Loucy (cell line): Measurements from ENCODE around the gene TMEM178B.

Source experiments
- H2AFZ ChIP-seq: fragments of 200-600 bp; sonication (generic); 2 replicates; pipeline ENCODE4 v1.6.0; 2016; ENCODE audit warnings: antibody characterized with exemption, mild to moderate bottlenecking, low read length, moderate library complexity
- H3F3A ChIP-seq: fragments of 200-600 bp; 2 replicates; pipeline ENCODE4 v1.6.0; 2016; ENCODE audit warnings: antibody characterized with exemption, low read depth, mild to moderate bottlenecking
- H3K27me3 ChIP-seq: fragments of 200-600 bp; sonication (generic); 2 replicates; pipeline ENCODE4 v1.6.1; 2014; ENCODE audit warnings: low read length, mild to moderate bottlenecking; ENCODE audit not compliant: insufficient read depth, poor library complexity, severe bottlenecking
- H3K36me3 ChIP-seq: fragments of 200-600 bp; sonication (generic); 2 replicates; pipeline ENCODE4 v1.6.1; 2016; ENCODE audit warnings: low read length; ENCODE audit not compliant: insufficient read depth
- H3K4me1 ChIP-seq: fragments of 200-600 bp; sonication (generic); 2 replicates; pipeline ENCODE4 v1.5.1; 2014; ENCODE audit warnings: low read length, mild to moderate bottlenecking; ENCODE audit not compliant: insufficient read depth, poor library complexity, severe bottlenecking
- H3K4me2 ChIP-seq: fragments of 200-600 bp; sonication (generic); 2 replicates; pipeline ENCODE4 v1.6.0; 2014; ENCODE audit warnings: antibody characterized with exemption, low read length, low read depth, mild to moderate bottlenecking; ENCODE audit not compliant: poor library complexity, severe bottlenecking
- H3K4me3 ChIP-seq: fragments of 200-600 bp; sonication (generic); 2 replicates; pipeline ENCODE4 v1.5.1; 2014; ENCODE audit warnings: low read length, mild to moderate bottlenecking, mixed read lengths; ENCODE audit not compliant: poor library complexity, severe bottlenecking
- H3K79me2 ChIP-seq: fragments of 200-600 bp; sonication (generic); 2 replicates; pipeline ENCODE4 v1.6.1; 2014; ENCODE audit warnings: low read length; ENCODE audit not compliant: insufficient read depth
- H3K9ac ChIP-seq: fragments of 200-600 bp; sonication (generic); 2 replicates; pipeline ENCODE4 v1.6.0; 2014; ENCODE audit warnings: mild to moderate bottlenecking, low read depth, low read length, moderate library complexity; ENCODE audit not compliant: poor library complexity, severe bottlenecking
- H3K9me2 ChIP-seq: fragments of 200-600 bp; sonication (generic); replicated peaks from 2 replicates; pipeline ENCODE4 v1.6.1; 2016; ENCODE audit warnings: low read depth, low read length, mixed read lengths
- H3K9me3 ChIP-seq: fragments of 200-600 bp; sonication (generic); 2 replicates; pipeline ENCODE4 v1.6.1; 2014; ENCODE audit warnings: mild to moderate bottlenecking, antibody characterized with exemption, low read length, low read depth; ENCODE audit not compliant: insufficient read depth
- H4K20me1 ChIP-seq: fragments of 200-600 bp; sonication (generic); 2 replicates; pipeline ENCODE4 v1.6.0; 2014; ENCODE audit warnings: antibody characterized with exemption, low read length, mild to moderate bottlenecking; ENCODE audit not compliant: insufficient read depth, poor library complexity, severe bottlenecking
- CTCF ChIP-seq: fragments of 200-600 bp; sonication (generic); conservative IDR thresholded peaks from 2 replicates; pipeline ENCODE4 v1.5.1; 2014; ENCODE audit warnings: mild to moderate bottlenecking, antibody characterized with exemption, low read length
- EZH2phosphoT487 ChIP-seq: fragments of 200-600 bp; IDR thresholded peaks from 2 replicates; pipeline ENCODE4 v1.6.1; 2018; ENCODE audit warnings: antibody characterized with exemption, mild to moderate bottlenecking, moderate library complexity, borderline replicate concordance

Gene TMEM178B

DNA sequence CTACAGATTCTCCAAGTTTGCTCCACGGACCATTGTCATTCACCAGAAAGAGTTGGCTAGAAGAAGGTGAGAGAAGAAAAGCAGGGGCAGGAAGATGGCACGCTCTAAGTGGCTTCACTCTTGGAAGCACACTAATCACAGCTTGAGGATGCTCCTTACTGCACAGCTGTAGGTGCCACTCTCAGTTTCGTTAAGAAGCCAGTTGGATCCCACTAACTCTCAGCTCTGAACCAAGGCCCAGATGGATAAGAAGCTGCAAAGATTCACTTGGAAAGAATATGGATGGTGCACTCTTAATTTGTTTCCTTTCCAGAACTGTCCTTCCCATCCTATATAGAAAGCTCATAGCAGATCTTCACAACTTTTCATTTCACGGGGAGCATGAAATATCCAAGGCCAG is 382.8 kb downstream of the TMEM178B start:
- Histone ChIP-seq H3K79me2 (no peaks in the 10 kb centered on the region), H3K4me1 (no peaks in the 10 kb centered on the region), H2AFZ (no peak overlapping the region), H3K9ac (no peak overlapping the region), H3F3A (no peaks in the 10 kb centered on the region), H4K20me1 (no peaks in the 10 kb centered on the region), H3K27me3 (no peaks in the 10 kb centered on the region), H3K9me3 (no peaks in the 10 kb centered on the region), H3K4me2 (no peak overlapping the region), H3K4me3 (no peak overlapping the region), H3K36me3 (no peaks in the 10 kb centered on the region), H3K9me2 (no peaks in the 10 kb centered on the region)
- no peak for TF ChIP-seq CTCF
- no peak for TF ChIP-seq EZH2phosphoT487

GRCh38 chr7:141460781-141461715 is 387.2 kb downstream of the TMEM178B start:
- Histone ChIP-seq H2AFZ (no peak overlapping the region), H3K79me2 (no peaks in the 10 kb centered on the region), H3K4me1 (no peaks in the 10 kb centered on the region), H3K36me3 (no peaks in the 10 kb centered on the region), H3K9ac (no peak overlapping the region), H3K9me2 (no peaks in the 10 kb centered on the region), H4K20me1 (no peaks in the 10 kb centered on the region), H3K9me3 (no peaks in the 10 kb centered on the region), H3K27me3 (no peaks in the 10 kb centered on the region), H3F3A (no peaks in the 10 kb centered on the region), H3K4me3 (no peak overlapping the region), H3K4me2 (no peak overlapping the region)
- TF ChIP-seq CTCF (no peak), EZH2phosphoT487 (no peak)

DNA sequence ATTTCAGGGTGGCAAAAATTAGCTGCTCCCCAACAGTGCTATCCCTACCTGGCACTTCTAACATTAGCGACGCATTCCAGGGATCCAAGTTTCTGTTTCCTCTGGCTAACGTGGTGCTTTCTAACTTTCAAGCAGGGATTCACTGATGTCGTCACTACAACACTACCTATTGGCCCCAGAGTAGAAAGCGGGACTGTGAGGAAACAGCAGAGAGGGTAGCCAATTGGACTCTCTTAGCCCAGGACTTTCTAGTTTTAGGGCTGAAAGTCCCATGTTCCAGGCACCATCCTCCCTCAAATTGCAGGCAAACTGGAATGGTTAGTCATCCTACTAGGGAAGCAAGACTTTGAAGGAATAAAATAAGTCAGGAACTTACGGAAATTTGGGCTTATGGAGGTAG is 388.1 kb downstream of the TMEM178B start:
- Histone ChIP-seq H3F3A (no peaks in the 10 kb centered on the region), H3K9ac (no peak overlapping the region), H3K27me3 (no peaks in the 10 kb centered on the region), H4K20me1 (no peaks in the 10 kb centered on the region), H2AFZ (no peak overlapping the region), H3K9me2 (no peaks in the 10 kb centered on the region), H3K36me3 (no peaks in the 10 kb centered on the region), H3K9me3 (no peaks in the 10 kb centered on the region), H3K4me3 (no peak overlapping the region), H3K4me2 (no peak overlapping the region), H3K4me1 (no peaks in the 10 kb centered on the region), H3K79me2 (no peaks in the 10 kb centered on the region)
- TF ChIP-seq EZH2phosphoT487: no peak

GRCh38 chr7:141462958-141463357 is 389.1 kb downstream of the TMEM178B start:
- Histone ChIP-seq H3K9ac (no peak overlapping the region), H3K4me3 (no peak overlapping the region), H3K36me3 (no peaks in the 10 kb centered on the region), H3K9me2 (no peaks in the 10 kb centered on the region), H2AFZ (no peak overlapping the region), H3F3A (no peaks in the 10 kb centered on the region), H3K4me2 (no peak overlapping the region), H3K9me3 (no peaks in the 10 kb centered on the region), H3K79me2 (no peaks in the 10 kb centered on the region), H3K4me1 (no peaks in the 10 kb centered on the region), H4K20me1 (no peaks in the 10 kb centered on the region), H3K27me3 (no peaks in the 10 kb centered on the region)
- TF ChIP-seq CTCF (no peak), EZH2phosphoT487 (no peak)
